Inflammatory macrophage (primary cell): ENCODE measurements around the gene FERMT1.

Source experiments
- DNase-seq, 2 donors: peaks; one replicate each; pipeline ENCODE4 v3.0.0-alpha.2; 2020 to 2022
- total RNA-seq, 18 experiments: gene quantifications; one replicate each; lab custom pipeline; 2026; ENCODE audit warnings: mixed read lengths in 6 of 18, inconsistent platforms in 2 of 18; lab: John Stamatoyannopoulos, UW

Gene FERMT1, protein sequence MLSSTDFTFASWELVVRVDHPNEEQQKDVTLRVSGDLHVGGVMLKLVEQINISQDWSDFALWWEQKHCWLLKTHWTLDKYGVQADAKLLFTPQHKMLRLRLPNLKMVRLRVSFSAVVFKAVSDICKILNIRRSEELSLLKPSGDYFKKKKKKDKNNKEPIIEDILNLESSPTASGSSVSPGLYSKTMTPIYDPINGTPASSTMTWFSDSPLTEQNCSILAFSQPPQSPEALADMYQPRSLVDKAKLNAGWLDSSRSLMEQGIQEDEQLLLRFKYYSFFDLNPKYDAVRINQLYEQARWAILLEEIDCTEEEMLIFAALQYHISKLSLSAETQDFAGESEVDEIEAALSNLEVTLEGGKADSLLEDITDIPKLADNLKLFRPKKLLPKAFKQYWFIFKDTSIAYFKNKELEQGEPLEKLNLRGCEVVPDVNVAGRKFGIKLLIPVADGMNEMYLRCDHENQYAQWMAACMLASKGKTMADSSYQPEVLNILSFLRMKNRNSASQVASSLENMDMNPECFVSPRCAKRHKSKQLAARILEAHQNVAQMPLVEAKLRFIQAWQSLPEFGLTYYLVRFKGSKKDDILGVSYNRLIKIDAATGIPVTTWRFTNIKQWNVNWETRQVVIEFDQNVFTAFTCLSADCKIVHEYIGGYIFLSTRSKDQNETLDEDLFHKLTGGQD
- total RNA-seq: 0.48 to 2.6 (median 0.98) reads per million in 18 experiments

DNA sequence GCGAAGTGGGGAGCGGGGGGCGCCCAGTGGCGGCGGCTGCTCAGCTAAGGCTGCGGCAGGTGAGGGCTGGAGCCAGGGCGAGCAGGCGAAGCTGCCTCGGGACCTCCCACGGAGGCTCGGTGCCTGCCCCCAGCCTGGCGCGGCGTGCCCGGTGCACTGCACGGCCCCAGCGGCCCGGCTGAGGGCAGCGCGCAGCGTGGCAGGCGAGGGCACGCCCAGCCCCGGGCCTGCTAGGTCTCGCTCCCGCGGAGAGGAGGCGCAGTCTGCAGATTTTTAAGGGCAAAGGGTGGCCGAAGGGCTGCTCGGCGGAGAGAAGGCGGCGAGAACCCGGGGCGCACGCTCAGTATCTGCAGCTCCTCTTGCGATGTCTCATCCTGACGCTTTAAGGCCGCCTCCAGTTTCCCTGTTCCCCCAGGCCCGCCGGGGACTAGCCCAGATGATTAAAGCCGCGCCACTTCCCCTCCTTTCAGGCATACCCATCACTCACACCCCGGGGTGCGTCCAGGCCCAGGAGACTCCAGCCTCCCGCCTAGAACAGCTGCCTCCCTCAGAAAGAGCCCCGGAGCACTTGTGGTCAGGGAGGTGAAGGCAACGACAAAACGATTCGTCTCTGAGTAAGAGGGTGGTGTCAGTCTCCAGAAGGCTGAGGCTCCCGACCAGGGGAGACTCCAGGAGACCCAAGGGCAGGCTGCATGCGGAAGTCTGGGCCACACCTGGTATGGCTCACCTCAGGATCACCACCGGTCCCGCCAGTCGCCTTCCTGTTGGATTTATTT is at the start of gene FERMT1:
Gene FERMT1, minus strand, starts transcription at position 158 of the 776 bp plus-strand sequence. CDS start 3,476 bp downstream, outside the sequence.
- DNase-seq: peak; percentile 63 to 82

GRCh38 chr20:6169251-6169650 is 46.4 kb upstream of the FERMT1 start:
- DNase-seq: no peak

GRCh38 chr20:6168204-6168603 is 45.4 kb upstream of the FERMT1 start:
- DNase-seq: no peak

- DNase-seq: no peak
Measured at GRCh38 chr20:6165346-6165745, 42.5 kb upstream of the FERMT1 start.

DNA sequence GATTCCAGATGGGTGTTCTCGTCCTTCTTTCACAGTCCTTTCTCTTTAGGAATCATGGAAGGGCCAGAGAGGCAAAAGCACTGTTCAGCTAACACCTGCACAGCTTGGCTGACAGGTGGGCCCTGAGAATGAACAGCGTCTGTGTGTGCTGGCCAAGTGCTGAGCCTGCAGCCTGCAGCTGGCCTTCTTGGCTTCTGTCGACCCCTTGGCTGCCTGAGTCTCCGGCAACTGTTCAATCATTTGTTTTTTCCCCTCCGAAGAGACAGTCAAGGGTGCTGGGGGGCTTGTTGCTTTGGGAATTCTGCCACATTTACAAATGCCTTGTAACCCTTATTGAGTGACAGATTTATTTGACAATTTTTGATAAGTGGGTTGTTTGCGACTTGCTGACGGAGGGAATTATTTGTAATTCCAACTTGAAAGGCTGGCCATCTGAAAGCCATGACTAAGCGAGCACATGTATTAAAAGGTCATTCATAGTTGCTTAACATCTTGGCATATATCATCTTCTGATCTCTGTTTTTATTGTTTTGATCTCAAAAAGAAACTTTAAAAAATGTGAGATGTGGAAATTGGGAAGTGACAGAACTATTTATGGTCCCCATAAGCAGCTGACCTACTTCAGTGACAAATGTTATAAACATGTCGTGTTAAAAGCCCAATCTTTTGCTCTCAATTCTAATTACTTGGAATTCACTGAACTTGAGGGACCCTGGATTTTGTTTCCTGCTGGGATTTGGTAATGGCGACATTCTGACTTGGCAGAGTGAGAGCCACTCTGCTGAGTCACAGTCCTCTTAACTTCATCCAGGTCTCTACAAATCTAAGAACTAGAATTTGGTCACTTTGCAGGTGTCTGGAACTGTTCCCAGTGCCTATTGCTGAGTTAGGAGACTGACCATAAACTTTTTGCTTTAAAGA is 41.9 kb upstream of the FERMT1 start:
- no peak for DNase-seq

GRCh38 chr20:6160736-6161135 is 37.9 kb upstream of the FERMT1 start:
- DNase-seq: no peak

- no peak for DNase-seq
Measured at GRCh38 chr20:6157345-6157744, 34.5 kb upstream of the FERMT1 start.

DNA sequence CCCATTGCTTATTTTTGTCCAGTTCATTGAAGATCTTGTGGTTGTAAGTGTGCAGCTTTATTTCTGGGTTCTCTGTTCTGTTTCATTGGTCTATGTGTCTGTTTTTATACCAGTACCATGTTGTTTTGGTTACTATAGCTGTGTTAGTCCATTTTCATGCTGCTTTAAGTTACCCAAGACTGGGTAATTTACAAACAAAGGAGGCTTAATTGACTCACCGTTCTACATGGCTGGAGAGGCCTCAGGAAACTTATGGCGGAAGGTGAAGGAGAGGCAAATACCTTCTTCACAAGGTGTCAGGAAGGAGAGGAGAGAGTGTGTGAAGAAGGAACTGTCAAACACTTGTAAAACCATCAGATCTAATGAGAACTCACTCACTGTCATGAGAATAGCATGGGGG is 29.9 kb upstream of the FERMT1 start:
- DNase-seq: no peak

DNA sequence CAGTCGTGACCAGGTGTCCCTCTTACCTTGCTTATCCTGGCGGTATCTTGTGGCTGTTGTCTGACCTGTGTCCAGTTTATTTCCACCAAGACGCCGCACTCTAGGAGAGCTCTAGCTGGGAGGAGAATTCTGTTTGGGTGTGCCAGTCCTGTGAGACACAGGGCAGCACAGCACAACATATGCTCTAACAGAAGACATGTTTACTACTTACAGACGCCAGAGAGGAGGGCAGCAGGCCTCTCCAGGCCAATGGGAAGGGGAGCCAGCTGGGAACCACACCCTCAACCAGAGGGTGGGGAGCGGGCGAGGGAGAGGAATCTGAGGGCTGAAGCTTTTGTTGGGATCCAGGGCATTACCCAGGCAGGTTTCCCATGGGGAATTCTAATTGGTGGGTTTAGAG is 25.2 kb upstream of the FERMT1 start:
- no peak for DNase-seq

GRCh38 chr20:6142348-6142993 is 19.6 kb upstream of the FERMT1 start:
- DNase-seq: peak; percentile 48 to 62

DNA sequence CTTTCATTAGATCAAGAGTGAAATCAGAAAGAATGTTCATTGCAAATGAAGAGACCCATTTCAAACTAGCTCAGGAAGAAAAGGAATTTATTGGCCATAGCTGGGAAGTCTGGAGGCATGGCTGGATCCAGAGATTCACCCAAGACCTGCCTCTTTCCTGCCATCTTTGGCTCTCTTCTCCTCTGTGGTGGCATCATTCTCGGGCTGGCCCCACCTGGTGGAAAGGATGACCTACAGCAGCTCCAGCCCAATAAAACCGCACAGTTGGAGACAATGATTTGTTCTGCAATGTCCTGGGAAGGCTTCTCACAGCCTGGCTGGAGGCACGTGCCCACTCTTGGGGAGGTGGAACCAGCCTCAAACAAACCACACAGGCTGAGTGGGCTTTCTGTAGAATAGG is 18.1 kb upstream of the FERMT1 start:
- DNase-seq: peak in 1 of 2 donors; percentile 4

- no peak for DNase-seq
Measured at GRCh38 chr20:6135347-6135746, 12.5 kb upstream of the FERMT1 start.

- no peak for DNase-seq
Measured at GRCh38 chr20:6134592-6134991, 11.8 kb upstream of the FERMT1 start.

DNA sequence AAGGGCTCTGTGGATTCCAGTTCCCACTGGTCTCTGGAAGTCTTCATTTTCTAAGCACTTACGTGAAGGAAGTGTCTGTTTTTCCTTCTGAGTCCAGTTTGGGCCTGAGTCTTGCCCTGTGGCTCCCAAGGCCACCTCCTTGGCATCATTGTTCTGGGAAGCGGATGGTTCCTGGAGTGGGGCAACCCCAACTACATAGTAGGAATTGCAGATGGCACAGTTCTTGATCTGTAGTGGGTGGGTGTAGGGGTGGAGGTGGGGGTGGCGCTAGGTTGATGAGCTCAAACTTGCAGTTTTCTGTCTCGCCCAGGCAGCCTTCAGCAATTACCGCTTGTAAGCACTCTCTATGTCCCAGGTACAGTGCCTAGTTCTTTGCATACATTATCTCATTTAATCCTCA is 7.2 kb upstream of the FERMT1 start:
- no peak for DNase-seq

DNA sequence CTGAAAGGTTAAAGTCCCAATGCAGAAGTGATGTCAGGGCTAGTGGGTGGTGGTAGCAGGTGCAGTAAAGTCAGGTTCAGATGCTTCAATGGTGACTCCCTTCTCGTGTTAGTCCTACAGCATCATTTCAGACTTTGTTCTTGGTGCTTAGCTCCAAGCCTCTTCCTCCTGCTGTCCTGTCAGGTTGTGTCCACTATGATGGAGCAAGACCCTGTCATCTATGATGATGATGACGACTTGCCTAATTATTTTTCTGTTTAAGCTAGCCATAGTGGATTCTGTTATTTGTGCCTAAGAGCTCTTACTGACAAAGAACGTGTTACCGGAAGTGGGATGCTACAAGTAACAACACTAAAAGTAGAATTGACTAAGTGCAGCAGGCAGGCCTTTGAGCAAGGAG is 5.0 kb upstream of the FERMT1 start:
- DNase-seq: no peak

- no peak for DNase-seq
Measured at GRCh38 chr20:6126846-6127245, 4.0 kb upstream of the FERMT1 start.

GRCh38 chr20:6123649-6124014 is 802 bp upstream of the FERMT1 start:
- no peak for DNase-seq

GRCh38 chr20:6122111-6122872 is 538 bp downstream of the FERMT1 start:
- no peak for DNase-seq

DNA sequence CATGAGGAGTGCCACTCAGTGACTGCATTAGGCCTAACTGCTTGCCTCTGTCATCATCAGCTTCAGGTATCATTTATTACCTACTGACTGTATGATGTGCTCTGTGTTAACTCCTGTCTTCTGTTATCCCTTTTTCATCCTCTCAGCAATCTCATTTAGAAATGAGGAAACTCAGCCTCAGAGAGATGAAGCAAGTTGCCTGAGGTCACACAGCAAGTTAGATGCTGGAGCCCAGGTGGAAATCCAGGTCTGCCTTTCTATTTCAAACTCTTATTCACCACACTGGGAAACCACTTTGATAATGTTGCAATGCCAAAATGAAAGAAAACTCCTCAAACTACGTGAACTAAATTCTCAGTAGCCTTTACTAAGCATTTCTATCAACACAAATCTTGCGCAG is 1.3 kb downstream of the FERMT1 start:
- no peak for DNase-seq

DNA sequence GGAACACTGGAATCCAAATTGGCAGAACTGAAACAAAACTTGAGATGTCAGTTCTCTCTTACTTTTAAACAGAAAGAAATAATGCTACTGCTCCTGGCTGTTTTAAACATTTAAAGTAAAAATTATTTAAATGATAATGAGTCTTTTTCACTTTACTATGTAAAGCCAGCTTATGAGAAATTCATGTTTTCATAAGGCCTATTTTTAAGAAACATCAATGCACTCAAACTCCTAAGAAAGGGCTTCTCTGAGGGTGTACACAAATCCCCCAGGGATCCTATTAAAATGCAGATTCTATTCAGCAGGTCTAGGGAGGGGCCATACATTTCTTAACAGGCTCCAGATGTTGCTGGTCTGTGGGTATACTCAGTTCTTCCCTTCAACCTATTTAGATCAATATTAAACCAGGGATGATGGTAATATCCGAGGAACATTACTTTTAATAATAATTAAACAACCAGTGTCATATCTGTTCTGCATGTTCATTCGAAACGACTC is 2.3 kb downstream of the FERMT1 start:
- no peak for DNase-seq

DNA sequence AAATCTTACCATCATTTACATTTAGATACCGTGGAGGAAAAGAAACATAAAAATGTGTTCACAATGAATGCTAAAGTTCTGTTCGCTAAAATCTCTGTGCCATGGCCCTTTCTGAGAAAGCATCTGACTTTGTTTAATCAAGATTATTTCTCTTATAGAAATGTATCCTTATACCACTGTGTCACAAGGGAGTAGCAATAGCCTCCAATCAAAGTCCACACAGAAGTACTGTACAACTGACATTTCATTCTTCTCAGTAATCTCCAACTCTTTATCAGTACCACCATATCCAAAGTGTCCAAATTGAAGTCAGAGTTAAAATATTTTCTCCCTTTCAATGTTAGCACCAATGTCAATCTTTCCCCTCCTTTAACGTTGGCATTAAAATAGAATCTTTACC is 6.1 kb downstream of the FERMT1 start:
- no peak for DNase-seq
